Measurements from ENCODE around the gene TMPRSS2.

GRCh38 chr21:41530366-41530765 is 22.4 kb upstream of the TMPRSS2 start:
- TF ChIP-seq ZNF70 (CRISPR knock-in tag; IDR thresholded peaks at IDR 0.05) (no peak), POU6F1 (CRISPR knock-in tag; IDR thresholded peaks at IDR 0.05; ENCODE audit: borderline replicate concordance, low read depth) (no peak), ZFP3 (CRISPR knock-in tag; IDR thresholded peaks at IDR 0.05) (no peak)
- TF ChIP-seq, protein P1, sequence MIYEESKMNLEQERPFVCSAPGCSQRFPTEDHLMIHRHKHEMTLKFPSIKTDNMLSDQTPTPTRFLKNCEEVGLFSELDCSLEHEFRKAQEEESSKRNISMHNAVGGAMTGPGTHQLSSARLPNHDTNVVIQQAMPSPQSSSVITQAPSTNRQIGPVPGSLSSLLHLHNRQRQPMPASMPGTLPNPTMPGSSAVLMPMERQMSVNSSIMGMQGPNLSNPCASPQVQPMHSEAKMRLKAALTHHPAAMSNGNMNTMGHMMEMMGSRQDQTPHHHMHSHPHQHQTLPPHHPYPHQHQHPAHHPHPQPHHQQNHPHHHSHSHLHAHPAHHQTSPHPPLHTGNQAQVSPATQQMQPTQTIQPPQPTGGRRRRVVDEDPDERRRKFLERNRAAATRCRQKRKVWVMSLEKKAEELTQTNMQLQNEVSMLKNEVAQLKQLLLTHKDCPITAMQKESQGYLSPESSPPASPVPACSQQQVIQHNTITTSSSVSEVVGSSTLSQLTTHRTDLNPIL (CRISPR knock-in tag; IDR thresholded peaks at IDR 0.05; ENCODE audit: low read depth): no peak

Data from SK-N-SH treated with all-trans-retinoic acid at 6 μM for 48 hours (cell line).